Neuronal stem cell (in vitro differentiated cells): ENCODE data around the gene NNT.

Experiments
- DNase-seq: peaks from one replicate; pipeline ENCODE4 v3.0.0-alpha.2; 2013; ENCODE audit warnings: low spot score
- H2AFZ ChIP-seq: one replicate; pipeline ENCODE4 v1.6.1; 2013; ENCODE audit warnings: mild to moderate bottlenecking, low read length, inconsistent platforms
- H2AK5ac ChIP-seq: 2 replicates; pipeline ENCODE4 v1.6.1; 2013; ENCODE audit warnings: low read depth, mild to moderate bottlenecking, inconsistent platforms, low read length, moderate library complexity, mixed read lengths
- H2BK120ac ChIP-seq: 2 replicates; pipeline ENCODE4 v1.6.1; 2013; ENCODE audit warnings: low read depth, mild to moderate bottlenecking, inconsistent platforms, low read length, moderate library complexity, mixed read lengths
- H2BK12ac ChIP-seq: one replicate; pipeline ENCODE4 v1.6.1; 2013; ENCODE audit warnings: low read length, inconsistent platforms
- H2BK15ac ChIP-seq: 2 replicates; pipeline ENCODE4 v1.6.1; 2013; ENCODE audit warnings: mild to moderate bottlenecking, low read length, inconsistent platforms, mixed read lengths
- H2BK5ac ChIP-seq: one replicate; pipeline ENCODE4 v1.6.1; 2013; ENCODE audit warnings: inconsistent platforms, mild to moderate bottlenecking, low read length, moderate library complexity
- H3K14ac ChIP-seq: one replicate; pipeline ENCODE4 v1.6.1; 2013; ENCODE audit warnings: low read length, inconsistent platforms
- H3K18ac ChIP-seq: 2 replicates; pipeline ENCODE4 v1.6.1; 2013; ENCODE audit warnings: low read length, inconsistent platforms
- H3K23ac ChIP-seq: 2 replicates; pipeline ENCODE4 v1.6.1; 2013; ENCODE audit warnings: low read depth, mild to moderate bottlenecking, mixed read lengths, low read length, inconsistent platforms; ENCODE audit not compliant: poor library complexity
- H3K27ac ChIP-seq: replicated peaks from 3 replicates; pipeline ENCODE4 v1.5.1; 2013; ENCODE audit warnings: low read length, inconsistent platforms
- H3K27me3 ChIP-seq, 3 experiments: 2 replicates each; pipeline ENCODE4 v1.6.1; 2013; ENCODE audit warnings: low read length in 3 of 3, mild to moderate bottlenecking in 2 of 3, inconsistent platforms in 1 of 3, low read depth in 1 of 3, mixed read lengths in 1 of 3, moderate library complexity in 1 of 3; ENCODE audit not compliant: control insufficient read depth in 3 of 3, insufficient read depth in 3 of 3
- H3K36me3 ChIP-seq, 2 donors: replicated peaks in 1 of 2; 2 replicates each; pipeline ENCODE4 v1.6.1; 2013; ENCODE audit warnings: low read length in 2 of 2; ENCODE audit not compliant: control insufficient read depth in 2 of 2, insufficient read depth in 2 of 2
- H3K4ac ChIP-seq: 2 replicates; pipeline ENCODE4 v1.6.1; 2013; ENCODE audit warnings: inconsistent platforms, mild to moderate bottlenecking, low read length, moderate library complexity
- H3K4me1 ChIP-seq, 2 donors: 1 replicate in 1 of 2; 2 replicates in 1 of 2; pipeline ENCODE4 v1.6.1; 2013; ENCODE audit warnings: low read length in 2 of 2, low read depth in 1 of 2; ENCODE audit not compliant: control insufficient read depth in 2 of 2, insufficient read depth in 1 of 2
- H3K4me2 ChIP-seq: one replicate; pipeline ENCODE4 v1.6.1; 2013; ENCODE audit warnings: mild to moderate bottlenecking, low read length, inconsistent platforms; ENCODE audit not compliant: insufficient read depth, poor library complexity, severe bottlenecking
- H3K4me3 ChIP-seq, 2 donors: 2 replicates each; pipeline ENCODE4 v1.5.1; 2013; ENCODE audit warnings: low read length in 2 of 2, mild to moderate bottlenecking in 2 of 2, inconsistent platforms in 1 of 2, moderate library complexity in 1 of 2
- H3K79me1 ChIP-seq: one replicate; pipeline ENCODE4 v1.6.1; 2013; ENCODE audit warnings: low read depth, mild to moderate bottlenecking, inconsistent platforms, low read length, moderate library complexity
- H3K9ac ChIP-seq: one replicate; pipeline ENCODE4 v1.6.1; 2013; ENCODE audit warnings: mild to moderate bottlenecking, low read depth, low read length, inconsistent platforms; ENCODE audit not compliant: poor library complexity
- H3K9me3 ChIP-seq, 2 donors: replicated peaks in 1 of 2; 2 replicates each; pipeline versions ENCODE3 to v1.6.1; 2013; ENCODE audit warnings: low read length in 2 of 2, mild to moderate bottlenecking in 2 of 2, inconsistent platforms in 1 of 2, low read depth in 1 of 2, mixed read lengths in 1 of 2, moderate library complexity in 1 of 2; ENCODE audit not compliant: control insufficient read depth in 2 of 2, insufficient read depth in 1 of 2
- H4K8ac ChIP-seq: one replicate; pipeline ENCODE4 v1.6.1; 2013; ENCODE audit warnings: low read depth, mild to moderate bottlenecking, inconsistent platforms, low read length, moderate library complexity
- H4K91ac ChIP-seq: one replicate; pipeline ENCODE4 v1.6.1; 2013; ENCODE audit warnings: low read length, low read depth, mild to moderate bottlenecking, inconsistent platforms; ENCODE audit not compliant: poor library complexity
- WGBS, 2 donors: extraction: QIAGEN DNeasy Blood & Tissue Kit; methylation state at CpG; one replicate each; pipeline ENCODE4 v1.1.7; 2013; ENCODE audit warnings: missing lambda C conversion rate in 2 of 2, mixed read lengths in 1 of 2; ENCODE audit not compliant: insufficient read length in 2 of 2, insufficient replicate concordance in 1 of 2; ENCODE audit errors: extremely low coverage in 2 of 2; 5-methylcytosine and 5-hydroxymethylcytosine counted together

Gene NNT

DNA sequence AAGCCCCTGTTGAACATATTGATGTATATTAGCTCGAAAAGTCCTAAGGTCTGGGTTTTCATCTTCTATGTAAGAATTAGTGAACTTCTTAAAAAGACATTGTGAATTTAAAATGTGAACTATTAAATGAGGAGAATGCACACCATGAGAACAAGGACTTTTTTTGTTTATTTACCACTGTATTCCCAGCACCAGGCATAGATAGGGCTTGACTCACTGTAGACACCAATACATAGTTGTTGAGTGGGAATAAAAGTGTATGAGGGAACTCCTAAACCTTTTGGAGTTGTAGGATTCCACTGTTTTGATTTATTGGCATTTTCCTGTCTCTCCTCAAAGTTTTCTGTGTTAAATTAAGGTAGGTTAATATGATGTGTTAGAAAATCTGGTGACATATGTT is 40.3 kb downstream of the NNT start:
- Histone ChIP-seq H3K36me3 (peaks cover 0 to 45% of the 10 kb centered on the region in 2 donors), H3K9me3 (no peaks in the 10 kb centered on the region), H2BK5ac (no peak overlapping the region), H3K27ac (no peak overlapping the region), H3K9ac (no peak overlapping the region), H3K18ac (no peak overlapping the region), H4K91ac (no peak overlapping the region), H2AFZ (no peak overlapping the region), H3K14ac (no peak overlapping the region), H2BK120ac (no peak overlapping the region), H3K4me2 (no peak overlapping the region), H3K4me1 (no peaks in the 10 kb centered on the region), H3K4ac (no peak overlapping the region), H3K23ac (no peak overlapping the region), H3K27me3 (no peaks in the 10 kb centered on the region), H3K79me1 (no peaks in the 10 kb centered on the region), H2BK15ac (no peak overlapping the region), H2AK5ac (no peak overlapping the region), H3K4me3 (no peak overlapping the region), H4K8ac (no peak overlapping the region), H2BK12ac (no peak overlapping the region)
- WGBS, 2 donors: no CpG with 5 or more reads among the region's 1 CpG
- no peak for DNase-seq

DNA sequence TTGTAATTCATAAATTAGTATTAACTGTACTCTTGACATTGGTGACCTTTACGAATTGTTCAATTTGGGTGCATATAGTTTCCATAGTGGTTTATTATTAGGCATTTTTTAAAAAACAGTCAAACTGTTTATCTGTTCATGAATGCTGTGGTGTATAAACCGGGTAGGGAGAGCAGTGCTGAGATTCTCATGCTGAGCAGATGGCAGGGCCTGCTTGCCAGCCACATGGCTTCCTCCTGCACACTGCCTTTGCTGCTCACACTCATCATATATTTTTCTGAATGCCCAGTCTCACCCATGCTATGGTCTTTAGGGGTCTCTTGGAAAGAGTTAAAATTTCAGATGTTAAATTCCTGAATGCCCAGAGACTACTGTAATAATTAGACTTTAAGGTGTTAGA is 40.8 kb downstream of the NNT start:
- WGBS, 2 donors: no CpG with 5 or more reads among the region's 2 CpGs
- no peak for DNase-seq
- H3K27ac ChIP-seq: no peak overlapping the region

DNA sequence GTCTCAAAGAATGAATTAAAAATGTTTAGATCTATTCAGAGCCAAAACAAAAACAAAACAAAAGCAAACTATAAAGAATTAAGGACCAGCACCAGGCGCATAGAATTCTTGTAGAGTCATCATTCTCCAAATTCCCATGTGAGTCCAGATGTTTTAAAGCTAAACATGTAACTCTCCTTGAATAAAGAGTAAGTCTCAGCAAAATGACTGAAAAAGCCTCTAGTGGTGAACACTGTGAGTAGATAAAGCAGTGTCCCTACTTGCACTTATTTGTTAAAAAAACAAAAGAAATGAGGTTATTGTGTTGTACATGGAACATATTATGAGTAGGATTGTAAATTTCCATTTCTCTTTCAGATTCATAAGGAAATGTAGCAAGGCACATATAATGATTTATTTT is 44.0 kb downstream of the NNT start:
- no peak overlapping the region for H3K4me2 ChIP-seq
- H3K79me1 ChIP-seq: no peaks in the 10 kb centered on the region
- H3K4ac ChIP-seq: no peak overlapping the region
- no peak overlapping the region for H2BK120ac ChIP-seq
- H3K27me3 ChIP-seq: no peaks in the 10 kb centered on the region
- no peak overlapping the region for H2BK15ac ChIP-seq
- WGBS, 2 donors: no CpG with 5 or more reads among the region's 1 CpG
- H3K23ac ChIP-seq: no peak overlapping the region
- no peak overlapping the region for H3K18ac ChIP-seq
- H2AK5ac ChIP-seq: no peak overlapping the region
- peaks cover 5 to 74% of the 10 kb centered on the region in 2 donors for H3K36me3 ChIP-seq
- no peaks in the 10 kb centered on the region for H3K9me3 ChIP-seq
- H3K14ac ChIP-seq: no peak overlapping the region
- H4K8ac ChIP-seq: no peak overlapping the region
- DNase-seq: no peak
- H4K91ac ChIP-seq: no peak overlapping the region
- no peak overlapping the region for H3K27ac ChIP-seq
- no peak overlapping the region for H2AFZ ChIP-seq
- H3K4me1 ChIP-seq: no peaks in the 10 kb centered on the region
- H3K9ac ChIP-seq: no peak overlapping the region
- H2BK5ac ChIP-seq: no peak overlapping the region
- H2BK12ac ChIP-seq: no peak overlapping the region
- no peak overlapping the region for H3K4me3 ChIP-seq

More for the DNA sequence above, 40.8 kb downstream of the NNT start:
- H2BK15ac ChIP-seq: no peak overlapping the region
- no peak overlapping the region for H3K23ac ChIP-seq
- H4K91ac ChIP-seq: no peak overlapping the region
- H2AK5ac ChIP-seq: no peak overlapping the region
- H3K4me3 ChIP-seq: no peak overlapping the region
- H2BK5ac ChIP-seq: no peak overlapping the region
- no peak overlapping the region for H4K8ac ChIP-seq
- H3K14ac ChIP-seq: no peak overlapping the region
- H3K36me3 ChIP-seq: peaks cover 0 to 49% of the 10 kb centered on the region in 2 donors
- no peak overlapping the region for H3K4ac ChIP-seq
- H2BK12ac ChIP-seq: no peak overlapping the region
- H3K18ac ChIP-seq: no peak overlapping the region
- H2BK120ac ChIP-seq: no peak overlapping the region
- no peaks in the 10 kb centered on the region for H3K79me1 ChIP-seq
- no peak overlapping the region for H3K9ac ChIP-seq
- H3K4me1 ChIP-seq: no peaks in the 10 kb centered on the region
- no peaks in the 10 kb centered on the region for H3K9me3 ChIP-seq
- no peak overlapping the region for H2AFZ ChIP-seq
- H3K4me2 ChIP-seq: no peak overlapping the region
- no peaks in the 10 kb centered on the region for H3K27me3 ChIP-seq

DNA sequence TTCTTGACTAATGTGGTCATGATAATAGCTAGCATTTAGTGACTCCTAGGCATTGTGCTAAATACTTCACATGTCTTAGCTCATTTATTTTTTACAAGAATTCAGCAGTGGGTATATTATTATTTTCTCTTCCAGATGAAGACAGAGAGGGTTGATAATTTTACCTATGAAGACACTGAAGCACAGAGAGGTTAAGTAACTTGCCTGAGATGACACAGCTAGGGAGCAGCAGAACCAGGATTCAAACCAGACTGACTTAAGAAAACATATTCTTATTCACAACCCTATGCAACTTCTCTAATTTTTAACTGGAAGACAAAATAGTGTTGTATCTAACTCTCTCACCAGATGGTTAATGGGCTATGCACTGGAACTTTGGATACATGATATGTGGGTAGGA is 44.8 kb downstream of the NNT start:
- no peak overlapping the region for H4K8ac ChIP-seq
- H2AFZ ChIP-seq: no peak overlapping the region
- no peak overlapping the region for H2BK15ac ChIP-seq
- no peaks in the 10 kb centered on the region for H3K9me3 ChIP-seq
- H3K23ac ChIP-seq: no peak overlapping the region
- no peak overlapping the region for H2BK120ac ChIP-seq
- no peak for DNase-seq
- no peak overlapping the region for H2BK5ac ChIP-seq
- no peak overlapping the region for H3K18ac ChIP-seq
- no peak overlapping the region for H2BK12ac ChIP-seq
- H3K36me3 ChIP-seq: peaks cover 5 to 82% of the 10 kb centered on the region in 2 donors
- no peak overlapping the region for H2AK5ac ChIP-seq
- H3K4me3 ChIP-seq: no peak overlapping the region
- no peak overlapping the region for H3K9ac ChIP-seq
- no peaks in the 10 kb centered on the region for H3K27me3 ChIP-seq
- no peak overlapping the region for H3K4me2 ChIP-seq
- no peak overlapping the region for H3K27ac ChIP-seq
- no peaks in the 10 kb centered on the region for H3K79me1 ChIP-seq
- H3K4me1 ChIP-seq: no peaks in the 10 kb centered on the region
- no peak overlapping the region for H4K91ac ChIP-seq
- H3K4ac ChIP-seq: no peak overlapping the region
- H3K14ac ChIP-seq: no peak overlapping the region
